ENCODE data around the gene GOLGA8J.
"Not testable (repeated sequence)": the region's sequence is repeated elsewhere in the genome, so short reads cannot be mapped to it uniquely, and the experiment has no call there.

DNA sequence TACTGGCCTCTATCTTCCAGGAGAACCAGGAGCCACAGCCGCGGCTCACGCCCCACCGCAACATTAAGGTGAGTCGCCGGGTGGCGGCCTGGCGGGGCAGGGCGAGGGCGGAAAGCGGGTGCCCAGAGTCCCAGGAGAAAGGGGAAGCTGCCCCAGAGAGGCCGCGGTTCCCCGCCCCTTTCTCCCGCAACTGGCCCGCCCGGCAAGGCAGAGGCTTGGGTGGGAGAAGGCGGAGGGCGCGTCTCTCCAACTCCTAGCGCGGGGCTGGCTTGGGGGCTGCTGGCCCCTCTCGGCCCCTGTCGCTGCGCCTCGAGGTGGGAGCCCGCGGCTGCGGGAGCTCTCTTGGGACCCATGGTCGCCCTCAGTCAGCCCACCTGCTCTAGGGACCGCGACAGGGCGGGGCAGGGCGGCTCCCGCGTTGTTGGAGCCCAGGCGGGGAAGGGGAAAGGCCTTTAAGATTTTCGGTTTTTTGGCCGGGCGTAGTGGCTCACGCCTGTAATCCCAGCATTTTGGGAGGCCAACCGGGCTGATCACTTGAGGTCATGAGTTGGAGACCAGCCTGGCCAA is 21.3 kb downstream of the GOLGA8J start:
- TF ChIP-seq CTCF (IDR thresholded peaks at IDR 0.05; ENCODE audit: low read depth, low read length, missing input control); SP1 (IDR thresholded peaks at IDR 0.05); MAX (IDR thresholded peaks at IDR 0.05); TAF1 (conservative IDR thresholded peaks at IDR 0.05); NR2F2 (IDR thresholded peaks at IDR 0.05); HNF4G (IDR thresholded peaks at IDR 0.05); EGR1 (IDR thresholded peaks at IDR 0.05; ENCODE audit: low read depth in 2 of 2); RXRA (IDR thresholded peaks at IDR 0.05); RAD21 (IDR thresholded peaks at IDR 0.05); GABPA (IDR thresholded peaks at IDR 0.05 in 1 of 2, conservative IDR thresholded peaks at IDR 0.05 in 1 of 2); JUND (IDR thresholded peaks at IDR 0.05); HNF4A (conservative IDR thresholded peaks at IDR 0.05): not testable (repeated sequence)
- TF ChIP-seq, protein P1, sequence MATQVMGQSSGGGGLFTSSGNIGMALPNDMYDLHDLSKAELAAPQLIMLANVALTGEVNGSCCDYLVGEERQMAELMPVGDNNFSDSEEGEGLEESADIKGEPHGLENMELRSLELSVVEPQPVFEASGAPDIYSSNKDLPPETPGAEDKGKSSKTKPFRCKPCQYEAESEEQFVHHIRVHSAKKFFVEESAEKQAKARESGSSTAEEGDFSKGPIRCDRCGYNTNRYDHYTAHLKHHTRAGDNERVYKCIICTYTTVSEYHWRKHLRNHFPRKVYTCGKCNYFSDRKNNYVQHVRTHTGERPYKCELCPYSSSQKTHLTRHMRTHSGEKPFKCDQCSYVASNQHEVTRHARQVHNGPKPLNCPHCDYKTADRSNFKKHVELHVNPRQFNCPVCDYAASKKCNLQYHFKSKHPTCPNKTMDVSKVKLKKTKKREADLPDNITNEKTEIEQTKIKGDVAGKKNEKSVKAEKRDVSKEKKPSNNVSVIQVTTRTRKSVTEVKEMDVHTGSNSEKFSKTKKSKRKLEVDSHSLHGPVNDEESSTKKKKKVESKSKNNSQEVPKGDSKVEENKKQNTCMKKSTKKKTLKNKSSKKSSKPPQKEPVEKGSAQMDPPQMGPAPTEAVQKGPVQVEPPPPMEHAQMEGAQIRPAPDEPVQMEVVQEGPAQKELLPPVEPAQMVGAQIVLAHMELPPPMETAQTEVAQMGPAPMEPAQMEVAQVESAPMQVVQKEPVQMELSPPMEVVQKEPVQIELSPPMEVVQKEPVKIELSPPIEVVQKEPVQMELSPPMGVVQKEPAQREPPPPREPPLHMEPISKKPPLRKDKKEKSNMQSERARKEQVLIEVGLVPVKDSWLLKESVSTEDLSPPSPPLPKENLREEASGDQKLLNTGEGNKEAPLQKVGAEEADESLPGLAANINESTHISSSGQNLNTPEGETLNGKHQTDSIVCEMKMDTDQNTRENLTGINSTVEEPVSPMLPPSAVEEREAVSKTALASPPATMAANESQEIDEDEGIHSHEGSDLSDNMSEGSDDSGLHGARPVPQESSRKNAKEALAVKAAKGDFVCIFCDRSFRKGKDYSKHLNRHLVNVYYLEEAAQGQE (IDR thresholded peaks at IDR 0.05) = not testable (repeated sequence)
- TF ChIP-seq, protein P2, sequence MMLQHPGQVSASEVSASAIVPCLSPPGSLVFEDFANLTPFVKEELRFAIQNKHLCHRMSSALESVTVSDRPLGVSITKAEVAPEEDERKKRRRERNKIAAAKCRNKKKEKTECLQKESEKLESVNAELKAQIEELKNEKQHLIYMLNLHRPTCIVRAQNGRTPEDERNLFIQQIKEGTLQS (IDR thresholded peaks at IDR 0.05) = not testable (repeated sequence)

All from liver (tissue), 3 donors.